Measurements from ENCODE around the gene MCTP1.

MCTP1 gene

DNA sequence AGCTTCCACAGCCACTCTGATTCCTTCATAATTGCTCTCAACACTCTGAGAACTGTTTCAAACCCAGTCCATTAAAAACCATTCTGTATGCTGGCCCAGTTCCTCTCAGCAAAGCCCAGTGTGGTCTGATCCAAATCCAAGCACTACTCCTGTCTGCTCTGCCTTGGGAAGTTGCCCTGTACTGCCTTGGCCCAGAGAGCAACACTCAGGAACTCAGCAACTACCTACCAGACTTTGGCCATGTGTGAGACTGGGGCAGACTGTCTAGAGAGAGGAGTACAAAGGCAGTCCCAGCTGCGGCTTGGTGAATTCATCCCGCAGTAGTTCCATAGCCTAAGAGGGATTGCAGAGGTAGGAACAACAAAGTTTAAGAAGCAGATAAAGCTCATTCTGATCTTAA is 214.4 kb downstream of the MCTP1 start:
- DNase-seq: no peak

DNA sequence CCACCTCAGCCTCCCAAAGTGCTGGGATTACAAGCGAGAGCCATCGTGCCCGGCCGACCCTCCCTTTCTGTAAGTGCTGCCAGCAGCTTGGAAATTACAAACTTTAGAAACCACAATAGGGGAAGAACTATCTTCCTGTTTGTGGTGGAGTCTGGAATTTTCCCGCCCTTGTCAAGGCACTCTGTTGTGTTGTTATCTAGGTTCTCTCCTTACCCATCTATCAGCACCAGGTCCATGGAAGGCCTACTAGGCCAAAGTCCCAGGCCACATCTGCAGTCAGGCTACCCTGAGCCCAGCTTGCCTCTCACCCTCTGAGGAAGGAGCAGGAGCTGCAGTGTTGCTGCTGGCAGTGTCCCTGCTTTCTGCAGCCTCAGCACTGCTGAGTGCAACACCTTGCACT is 214.9 kb downstream of the MCTP1 start:
- no peak for DNase-seq

- DNase-seq: no peak
Observed at GRCh38 chr5:95069021-95069420, 215.9 kb downstream of the MCTP1 start.

DNA sequence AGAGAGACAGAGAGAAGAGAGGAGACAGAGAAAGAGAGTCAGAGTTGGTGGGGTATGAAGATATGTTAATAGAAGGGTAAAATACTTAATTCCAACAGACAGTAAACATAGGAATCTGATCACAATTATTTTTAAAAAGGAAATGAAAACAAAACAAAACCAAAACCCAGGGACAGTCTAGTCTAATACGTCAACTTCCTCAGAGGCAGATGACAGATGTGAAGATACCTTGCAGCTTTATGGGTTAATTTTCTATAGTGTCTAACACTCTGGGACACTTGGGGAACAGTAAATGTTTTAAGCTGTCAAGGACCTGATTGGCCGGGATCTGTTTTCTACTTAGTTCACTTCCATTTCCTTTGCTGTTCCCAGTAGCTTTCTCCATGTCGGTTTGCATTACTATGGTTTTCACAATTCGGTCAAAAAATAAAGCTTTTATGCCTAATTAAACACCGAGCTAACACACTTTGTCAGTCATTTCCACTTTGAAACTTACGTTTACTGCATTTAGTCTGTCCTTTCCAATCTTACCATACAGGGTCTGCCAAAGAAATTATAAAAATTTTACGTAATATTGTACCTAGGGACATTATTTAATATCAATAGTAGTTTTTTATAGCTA is 216.5 kb downstream of the MCTP1 start:
- DNase-seq: no peak

- DNase-seq: no peak
Observed at GRCh38 chr5:95066048-95066447, 218.8 kb downstream of the MCTP1 start.

GRCh38 chr5:95063492-95063891 is 221.4 kb downstream of the MCTP1 start:
- DNase-seq: no peak

GRCh38 chr5:95060098-95060497 is 224.8 kb downstream of the MCTP1 start:
- DNase-seq: no peak

- DNase-seq: no peak
Observed at GRCh38 chr5:95059636-95060035, 225.3 kb downstream of the MCTP1 start.

GRCh38 chr5:95057615-95058014 is 227.3 kb downstream of the MCTP1 start:
- DNase-seq: no peak

DNA sequence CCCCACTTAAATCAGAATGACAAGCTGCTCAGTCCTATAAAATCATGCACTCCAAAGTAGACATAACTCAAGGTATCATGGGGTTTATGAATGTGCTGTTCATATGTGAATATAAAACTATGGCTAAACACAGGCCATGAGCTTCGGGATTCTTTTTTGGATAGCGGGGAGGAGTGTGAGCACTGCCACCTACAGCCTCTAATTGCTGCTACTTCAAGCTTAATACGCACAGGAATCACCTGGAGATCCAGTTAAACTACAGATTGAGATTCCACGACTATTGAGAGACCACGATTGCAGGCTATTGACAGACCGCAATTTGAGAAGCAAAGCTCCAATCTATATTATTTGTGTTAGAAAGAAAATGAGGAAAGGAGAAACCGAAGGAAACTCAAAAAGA is 231.6 kb downstream of the MCTP1 start:
- DNase-seq: no peak

- no peak for DNase-seq
Observed at GRCh38 chr5:95050708-95051107, 234.2 kb downstream of the MCTP1 start.

- DNase-seq: no peak
Observed at GRCh38 chr5:95048628-95049027, 236.3 kb downstream of the MCTP1 start.

DNA sequence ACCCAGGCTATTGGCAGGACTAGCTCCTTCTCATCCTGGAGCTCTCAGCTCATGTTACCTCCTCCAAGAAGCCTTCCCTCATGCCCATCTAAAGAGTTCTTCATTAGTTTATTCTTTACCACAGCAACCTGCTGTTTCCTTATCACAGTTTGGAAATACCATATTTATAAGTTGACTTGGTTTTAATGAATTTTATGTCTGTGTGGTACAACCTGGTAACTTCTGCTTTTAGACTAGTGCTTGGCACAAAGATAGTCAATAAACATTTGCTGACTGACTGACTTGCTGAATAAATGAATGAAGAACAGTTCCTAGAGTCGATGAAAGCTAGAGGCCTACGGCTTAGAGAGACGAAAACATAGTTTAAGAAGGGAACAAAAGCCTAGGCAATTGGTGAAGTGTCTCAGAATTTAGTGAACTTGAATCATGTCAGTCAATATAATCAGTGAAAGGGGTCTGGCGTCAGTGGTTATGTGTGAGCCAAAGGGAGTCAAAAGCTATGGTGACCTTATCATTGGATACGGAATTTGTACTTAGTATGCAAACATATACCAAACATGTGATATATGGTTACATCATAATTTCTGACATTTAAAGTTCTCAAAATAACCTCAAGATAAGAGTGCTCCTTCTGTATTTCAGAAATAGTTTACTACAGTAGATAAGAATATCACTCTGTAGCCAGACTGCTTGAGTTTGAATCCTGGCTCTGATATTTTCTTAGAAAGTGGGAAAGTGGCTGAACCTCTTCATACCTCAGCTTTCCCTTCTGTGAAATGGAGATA is 239.5 kb downstream of the MCTP1 start:
- DNase-seq: no peak

DNA sequence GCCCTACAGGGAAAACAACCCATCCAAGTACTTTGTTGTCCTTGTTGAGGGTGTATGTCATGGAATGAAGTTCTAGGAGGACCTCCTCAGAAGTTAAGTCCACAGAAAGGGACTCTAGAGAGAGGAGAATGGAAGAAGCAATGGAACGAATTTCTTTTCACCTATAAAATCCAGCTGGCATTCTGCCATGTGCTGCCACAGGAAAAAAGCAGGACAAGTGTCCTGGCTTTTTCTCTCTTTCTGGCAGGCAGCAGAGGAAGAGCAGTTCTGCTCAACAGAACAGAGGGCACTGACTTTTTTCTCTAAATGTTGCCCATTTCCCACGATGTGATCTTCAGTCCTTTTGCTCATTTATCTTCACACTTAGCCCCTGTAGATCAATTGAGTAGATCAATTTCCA is 240.8 kb downstream of the MCTP1 start:
- DNase-seq: no peak

DNA sequence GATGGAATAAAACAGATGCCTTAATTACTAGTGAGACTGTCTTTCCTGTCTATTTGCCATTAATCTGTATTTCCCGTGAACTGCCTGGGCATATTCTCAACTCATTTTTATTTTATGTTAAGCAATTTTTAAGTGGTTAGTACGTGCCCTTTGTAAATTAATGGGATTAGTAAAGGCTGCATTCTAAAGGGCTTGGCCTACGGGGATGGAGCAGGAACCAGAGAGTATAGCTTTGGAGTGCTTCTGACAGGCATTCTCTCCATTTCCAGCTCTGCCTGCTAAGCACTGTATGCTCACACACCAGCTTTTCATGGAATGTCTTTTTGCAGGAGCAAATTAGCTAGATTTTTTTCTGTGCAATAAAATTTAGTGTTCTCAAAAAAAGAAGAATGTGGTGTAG is 241.2 kb downstream of the MCTP1 start:
- no peak for DNase-seq

GRCh38 chr5:95043234-95043633 is 241.7 kb downstream of the MCTP1 start:
- DNase-seq: no peak

DNA sequence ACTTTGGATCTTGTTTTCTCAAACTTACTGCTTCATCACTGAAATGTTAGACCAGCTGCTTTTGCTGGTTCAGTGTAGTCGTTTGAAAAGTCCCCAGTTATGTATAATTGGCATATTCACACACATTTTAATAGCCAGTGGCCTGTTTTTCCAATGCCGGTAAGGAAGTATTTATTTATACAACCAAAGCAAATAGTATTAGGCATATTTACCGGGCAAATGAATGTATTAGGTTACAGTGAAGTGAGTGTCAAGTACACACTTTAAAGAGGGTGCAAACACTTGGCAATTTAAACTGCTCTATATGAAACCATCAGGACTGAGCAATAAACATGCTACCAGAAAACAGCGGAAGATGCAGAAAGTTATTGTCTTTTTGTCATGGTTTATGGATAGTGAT is 242.9 kb downstream of the MCTP1 start:
- no peak for DNase-seq

DNA sequence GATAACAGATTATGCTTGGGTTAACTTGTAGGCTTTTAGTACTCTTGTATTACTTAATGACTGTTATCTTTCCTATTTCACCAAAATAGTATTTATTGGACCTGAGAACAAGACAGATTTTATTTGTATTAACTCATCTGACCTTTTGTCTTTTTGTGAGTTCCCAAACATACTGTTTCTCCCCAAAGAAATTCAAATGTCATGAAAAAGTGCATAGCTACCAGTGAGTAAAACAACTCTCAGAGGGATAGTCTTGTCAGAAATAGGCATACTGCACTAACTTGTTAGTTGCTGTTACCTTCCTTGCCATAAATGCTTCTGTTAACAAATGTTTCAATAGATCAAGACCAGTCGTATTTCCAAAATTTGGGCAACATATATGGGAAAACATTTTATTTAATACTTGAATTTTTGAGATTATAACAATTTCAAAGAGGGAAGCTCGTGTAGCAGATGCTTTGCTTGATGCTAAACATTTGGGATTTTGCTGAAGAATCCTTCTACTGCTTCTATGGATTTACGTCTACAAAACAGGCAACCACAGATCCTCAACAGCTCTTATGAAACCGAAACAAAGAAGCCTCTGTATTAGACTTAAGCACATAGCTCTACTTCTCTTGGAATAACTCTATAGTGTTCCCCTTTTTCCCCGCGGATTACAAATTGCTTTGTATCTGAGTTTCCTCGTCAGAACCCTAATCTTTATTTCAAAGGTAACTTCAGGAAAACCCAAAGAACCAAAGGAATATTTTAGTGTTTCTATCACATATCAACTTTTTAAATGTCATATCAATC is 248.8 kb downstream of the MCTP1 start:
- DNase-seq: no peak

DNA sequence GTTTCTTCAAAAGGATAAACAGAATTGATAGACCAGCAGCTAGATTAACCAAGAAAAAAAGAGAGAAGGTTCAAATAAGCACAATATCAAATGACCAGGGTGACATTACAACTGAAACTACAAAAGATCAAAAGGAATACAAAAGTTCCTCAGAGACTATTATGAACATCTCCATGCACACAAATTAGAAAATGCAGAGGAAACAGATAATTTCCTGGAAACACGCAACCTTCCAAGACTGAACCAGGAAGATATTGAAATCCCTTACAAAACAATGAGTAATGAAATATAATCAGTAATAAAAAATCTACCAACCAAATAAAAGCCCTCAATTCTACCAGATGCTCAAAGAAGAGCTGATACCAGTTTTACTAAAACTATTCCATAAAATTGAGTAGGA is 252.1 kb downstream of the MCTP1 start:
- DNase-seq: no peak

- DNase-seq: no peak
Observed at GRCh38 chr5:95029569-95030366, 255.1 kb downstream of the MCTP1 start.

- DNase-seq: no peak
Observed at GRCh38 chr5:95027775-95028174, 257.1 kb downstream of the MCTP1 start.

DNA sequence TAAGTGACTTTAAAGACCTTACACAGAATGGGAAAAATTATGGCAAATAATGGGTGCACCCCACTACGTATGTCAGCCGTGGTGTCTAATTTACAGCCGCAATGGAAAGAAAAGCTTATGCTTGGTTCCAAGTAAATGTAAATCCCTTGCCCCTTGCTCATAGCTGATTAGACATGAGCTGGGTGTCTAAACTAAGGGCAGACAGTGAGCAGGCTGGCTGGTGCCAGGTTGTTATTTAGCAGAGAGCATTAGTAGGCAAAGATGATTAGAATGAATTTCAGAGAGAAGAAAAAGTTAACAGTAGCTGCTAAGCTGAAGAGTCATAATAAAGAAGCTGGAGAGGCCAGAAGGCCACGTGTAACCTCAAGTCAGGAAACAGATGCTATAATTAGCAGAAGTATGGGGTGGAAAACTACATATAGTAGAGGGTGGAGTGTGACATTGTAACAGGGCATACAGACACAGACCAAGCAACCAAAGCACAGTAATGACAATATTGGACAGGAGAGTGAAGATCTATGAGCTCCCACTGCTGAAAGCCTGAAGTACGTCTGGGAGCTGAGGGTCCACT is 257.7 kb downstream of the MCTP1 start:
- DNase-seq: no peak

DNA sequence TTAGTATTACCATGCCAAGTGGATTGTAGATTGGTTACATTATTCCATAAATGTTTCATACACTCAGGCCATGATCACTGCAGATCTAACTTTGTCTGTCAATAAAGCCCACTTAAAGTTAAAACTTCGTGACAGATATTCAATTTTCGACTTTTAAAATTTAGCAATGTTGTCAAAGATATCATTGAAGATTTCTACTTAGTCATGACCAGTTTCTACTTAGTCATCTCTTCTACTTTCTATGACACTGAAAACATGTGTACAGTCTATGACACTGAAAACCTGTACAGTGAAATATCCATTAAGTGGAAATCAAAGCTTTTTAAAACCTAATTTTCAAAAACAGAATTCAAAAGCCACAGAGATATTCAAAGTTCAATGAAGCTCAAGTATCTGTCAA is 258.2 kb downstream of the MCTP1 start:
- DNase-seq: no peak

Data from activated CD4-positive, alpha-beta T cell treated with anti-CD3 and anti-CD28 coated beads for 48 hours (primary cell).